Activated naive CD4-positive, alpha-beta T cell treated with anti-CD3 and anti-CD28 coated beads for 36 hours (primary cell): Measurements from ENCODE around the gene CABP4. TPM values are rescaled to one million over a fixed set of nuclear protein-coding genes. Genes with fewer than 3 reads are reported as not detected.
A peak's percentile ranks its signal among the peaks of the same experiment; 100 is the strongest.

Experiments used
- CTCF ChIA-PET: fragments of 350-600 bp; sonication (Branson Sonifier 250); formaldehyde crosslinking; loops from one replicate; lab custom pipeline; 2021; ENCODE audit warnings: antibody characterized with exemption; lab: Charles Lee
- DNase-seq: peaks from one replicate; pipeline ENCODE4 v3.0.0-alpha.2; 2020
- H3K27ac Mint-ChIP-seq: one replicate; pipeline ENCODE4 v1.8.0; 2021; ENCODE audit warnings: mild to moderate bottlenecking, mixed read lengths
- H3K27me3 Mint-ChIP-seq: one replicate; pipeline ENCODE4 v1.8.0; 2021; ENCODE audit warnings: low read depth, mixed read lengths
- H3K36me3 Mint-ChIP-seq: one replicate; pipeline ENCODE4 v1.8.0; 2021; ENCODE audit warnings: low read depth, mixed read lengths
- H3K4me1 Mint-ChIP-seq: one replicate; pipeline ENCODE4 v1.8.0; 2021; ENCODE audit warnings: low read depth, mixed read lengths
- H3K4me3 Mint-ChIP-seq: one replicate; pipeline ENCODE4 v1.8.0; 2021; ENCODE audit warnings: mild to moderate bottlenecking, moderate library complexity, mixed read lengths
- H3K9me3 Mint-ChIP-seq: one replicate; pipeline ENCODE4 v1.8.0; 2021; ENCODE audit warnings: mixed read lengths
- intact Hi-C: fragments of 100-400 bp; cut with micrococcal nuclease; formaldehyde crosslinking; loops from one replicate; pipeline ENCODE4 v1.15.1; 2023
- total RNA-seq, 2 experiments: library from RNA; stranded (reverse); gene quantifications; one replicate each; pipeline ENCODE4 v1.2.3, GENCODE V29; 2021

Gene CABP4
- total RNA-seq, 2 experiments from 2014 or later: 1.4 to 2.3 TPM

- DNase-seq: peak; percentile 84
- H3K36me3 Mint-ChIP-seq: peaks cover 42% of the 10 kb centered on the region
- H3K27me3 Mint-ChIP-seq: no peaks in the 10 kb centered on the region
- H3K9me3 Mint-ChIP-seq: no peaks in the 10 kb centered on the region
- CTCF ChIA-PET: interaction anchor here (0.6 to 3.8 kb wide), 10 partner anchors 10 to 117 kb away, joined by 3 to 20 read pairs (median 5); partner anchors contain the start of genes CDK2AP2, GPR152 and PPP1CA
- H3K4me1 Mint-ChIP-seq: peaks cover 56% of the 10 kb centered on the region
- peak overlapping the region; percentile 99 for H3K27ac Mint-ChIP-seq
- peak overlapping the region; percentile 90 for H3K4me3 Mint-ChIP-seq
- intact Hi-C loops: loop anchor here (1.0 to 2.0 kb wide), 3 partner anchors 8 to 30 kb away; partner anchors contain the start of gene TMEM134
These were observed 16.8 kb upstream of the CABP4 start for GRCh38 chr11:67438158-67438902.

- DNase-seq: peak; percentile 77
- H3K9me3 Mint-ChIP-seq: no peaks in the 10 kb centered on the region
- H3K36me3 Mint-ChIP-seq: peaks cover 36% of the 10 kb centered on the region
- H3K4me1 Mint-ChIP-seq: peaks cover 56% of the 10 kb centered on the region
- H3K4me3 Mint-ChIP-seq: peak overlapping the region; percentile 90
- intact Hi-C loops: loop anchor here (1.0 to 2.0 kb wide), 4 partner anchors 19 to 67 kb away; partner anchors contain the start of gene TMEM134
- H3K27ac Mint-ChIP-seq: peak overlapping the region; percentile 95
- CTCF ChIA-PET: interaction anchor here (0.6 to 3.8 kb wide), 9 partner anchors 11 to 94 kb away, joined by 3 to 20 read pairs (median 5); partner anchors contain the start of genes CDK2AP2 and PPP1CA
- H3K27me3 Mint-ChIP-seq: no peaks in the 10 kb centered on the region
These were observed 15.6 kb upstream of the CABP4 start for GRCh38 chr11:67439321-67440228.

GRCh38 chr11:67440229-67441097 is 14.7 kb upstream of the CABP4 start:
- CTCF ChIA-PET: interaction anchor here (1.7 to 3.0 kb wide), 2 partner anchors 28 to 32 kb away, joined by 5 to 18 read pairs; no protein-coding TSS in a partner anchor
- Mint-ChIP-seq H3K9me3 (no peaks in the 10 kb centered on the region), H3K27me3 (no peaks in the 10 kb centered on the region), H3K36me3 (peaks cover 33% of the 10 kb centered on the region), H3K4me3 (peak overlapping the region; percentile 90), H3K4me1 (peaks cover 60% of the 10 kb centered on the region), H3K27ac (peak overlapping the region; percentile 95)
- DNase-seq: peak; percentile 60
- intact Hi-C loops: no loop called here

DNA sequence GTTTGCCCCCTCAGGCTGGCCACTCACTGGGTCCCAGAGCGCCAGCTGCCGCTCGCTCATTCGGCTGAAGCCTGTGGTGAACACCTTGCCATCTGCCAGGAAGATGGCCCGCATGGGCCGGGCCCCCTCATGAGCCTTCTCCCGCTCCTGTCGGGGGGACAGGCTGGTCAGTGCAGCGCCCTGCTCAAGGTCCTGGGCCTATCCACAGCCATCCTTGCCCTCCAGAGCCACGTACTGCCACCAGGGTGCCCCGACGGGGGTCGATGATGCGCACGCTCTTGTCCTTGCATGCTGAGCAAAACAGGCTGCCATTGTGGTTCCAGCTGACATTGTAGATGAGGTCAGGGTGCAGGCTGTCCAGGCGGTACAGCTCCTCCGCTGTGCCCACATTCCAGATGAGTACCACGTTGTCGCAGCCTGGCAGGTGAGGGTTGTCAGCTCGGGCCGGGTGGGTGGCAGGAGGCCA is 14.0 kb upstream of the CABP4 start:
- Mint-ChIP-seq H3K4me1 (peaks cover 63% of the 10 kb centered on the region), H3K27ac (peak overlapping the region; percentile 53), H3K36me3 (peaks cover 30% of the 10 kb centered on the region), H3K4me3 (no peak overlapping the region), H3K9me3 (no peaks in the 10 kb centered on the region), H3K27me3 (no peaks in the 10 kb centered on the region)
- DNase-seq: peak; percentile 18
- intact Hi-C loops: no loop called here
- CTCF ChIA-PET: no interaction called here

GRCh38 chr11:67441731-67442351 is 13.3 kb upstream of the CABP4 start:
- peak overlapping the region; percentile 62 for H3K27ac Mint-ChIP-seq
- intact Hi-C loops: no loop called here
- CTCF ChIA-PET: no interaction called here

DNA sequence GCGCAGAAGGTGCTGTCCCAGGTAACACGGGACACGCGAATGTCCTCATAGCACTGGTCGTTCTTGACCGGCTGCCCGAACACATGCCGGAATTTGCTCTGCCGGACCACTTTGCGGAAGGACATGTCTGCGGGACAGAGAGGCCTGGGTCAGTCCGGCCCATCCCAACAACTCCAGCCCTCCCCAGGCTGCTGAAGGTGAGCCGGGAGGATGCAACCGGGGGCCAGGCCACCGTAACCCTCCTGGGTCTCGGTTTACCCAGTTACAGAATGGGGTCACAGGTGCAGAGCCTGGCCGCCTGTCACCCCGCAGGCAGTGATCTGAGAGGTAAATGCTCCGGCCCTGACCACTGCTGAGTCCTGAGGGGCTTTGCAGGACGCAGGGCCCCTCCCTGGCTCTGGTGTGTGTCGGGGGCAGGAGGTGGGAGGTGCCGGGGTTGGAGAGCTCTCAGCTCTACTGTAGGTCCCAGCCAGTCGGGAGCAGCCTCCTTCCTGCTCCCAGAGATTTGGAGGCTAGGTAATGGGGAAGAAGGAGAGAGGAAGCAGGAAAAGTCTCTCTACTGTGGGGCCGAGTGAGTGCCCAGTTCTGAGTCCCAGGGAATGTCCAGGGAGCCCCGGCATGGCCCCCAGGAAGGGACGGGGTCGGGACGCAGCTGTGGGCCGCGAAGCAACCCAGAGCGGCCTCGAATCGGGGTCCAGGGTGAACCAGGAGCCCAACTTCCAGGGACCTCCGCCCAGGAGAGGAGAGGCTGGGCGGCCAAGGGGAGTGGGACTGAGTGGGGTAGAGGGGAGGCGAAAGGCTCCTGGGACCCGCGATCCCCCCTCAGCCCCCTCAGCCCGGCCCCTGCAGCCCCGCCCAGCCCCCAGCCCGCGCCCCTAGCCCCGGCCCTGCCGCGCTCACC is 12.4 kb upstream of the CABP4 start:
- DNase-seq: no peak
- Mint-ChIP-seq H3K36me3 (peaks cover 19% of the 10 kb centered on the region), H3K27ac (peak overlapping the region; percentile 62), H3K9me3 (no peaks in the 10 kb centered on the region), H3K4me3 (peak overlapping the region; percentile 60), H3K27me3 (no peaks in the 10 kb centered on the region), H3K4me1 (peaks cover 74% of the 10 kb centered on the region)
- CTCF ChIA-PET: no interaction called here
- intact Hi-C loops: no loop called here

More at GRCh38 chr11:67441731-67442351, 13.3 kb upstream of the CABP4 start:
- Mint-ChIP-seq H3K9me3 (no peaks in the 10 kb centered on the region), H3K4me3 (peak overlapping the region; percentile 60), H3K27me3 (no peaks in the 10 kb centered on the region), H3K4me1 (peaks cover 65% of the 10 kb centered on the region), H3K36me3 (peaks cover 26% of the 10 kb centered on the region)
- peak; percentile 15 for DNase-seq

DNA sequence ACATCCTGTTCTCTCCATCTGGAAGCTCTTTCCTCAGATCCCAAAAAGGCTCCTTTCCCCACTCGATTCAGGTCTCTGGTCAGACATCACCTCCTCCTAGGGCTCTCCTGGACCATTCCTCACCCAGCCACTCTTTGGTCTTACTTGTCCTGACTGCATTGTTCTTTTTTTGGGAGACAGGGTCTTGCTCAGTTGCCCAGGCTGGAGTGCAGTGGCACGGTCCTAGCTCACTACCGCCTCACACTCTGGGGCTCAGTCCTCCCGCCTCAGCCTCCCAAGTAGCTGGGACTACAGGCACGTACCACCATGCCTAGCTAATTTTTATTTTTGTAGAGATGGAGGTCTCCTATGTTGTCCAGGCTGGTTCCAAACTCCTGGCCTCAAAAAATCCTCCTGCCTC is 9.6 kb upstream of the CABP4 start:
- no peaks in the 10 kb centered on the region for H3K36me3 Mint-ChIP-seq
- H3K9me3 Mint-ChIP-seq: no peaks in the 10 kb centered on the region
- peaks cover 74% of the 10 kb centered on the region for H3K4me1 Mint-ChIP-seq
- intact Hi-C loops: no loop called here
- no peaks in the 10 kb centered on the region for H3K27me3 Mint-ChIP-seq
- CTCF ChIA-PET: no interaction called here
- H3K27ac Mint-ChIP-seq: peak overlapping the region; percentile 84
- no peak for DNase-seq
- H3K4me3 Mint-ChIP-seq: no peak overlapping the region

- peaks cover 63% of the 10 kb centered on the region for H3K4me1 Mint-ChIP-seq
These were observed 6.9 kb upstream of the CABP4 start for GRCh38 chr11:67448220-67448609.

DNA sequence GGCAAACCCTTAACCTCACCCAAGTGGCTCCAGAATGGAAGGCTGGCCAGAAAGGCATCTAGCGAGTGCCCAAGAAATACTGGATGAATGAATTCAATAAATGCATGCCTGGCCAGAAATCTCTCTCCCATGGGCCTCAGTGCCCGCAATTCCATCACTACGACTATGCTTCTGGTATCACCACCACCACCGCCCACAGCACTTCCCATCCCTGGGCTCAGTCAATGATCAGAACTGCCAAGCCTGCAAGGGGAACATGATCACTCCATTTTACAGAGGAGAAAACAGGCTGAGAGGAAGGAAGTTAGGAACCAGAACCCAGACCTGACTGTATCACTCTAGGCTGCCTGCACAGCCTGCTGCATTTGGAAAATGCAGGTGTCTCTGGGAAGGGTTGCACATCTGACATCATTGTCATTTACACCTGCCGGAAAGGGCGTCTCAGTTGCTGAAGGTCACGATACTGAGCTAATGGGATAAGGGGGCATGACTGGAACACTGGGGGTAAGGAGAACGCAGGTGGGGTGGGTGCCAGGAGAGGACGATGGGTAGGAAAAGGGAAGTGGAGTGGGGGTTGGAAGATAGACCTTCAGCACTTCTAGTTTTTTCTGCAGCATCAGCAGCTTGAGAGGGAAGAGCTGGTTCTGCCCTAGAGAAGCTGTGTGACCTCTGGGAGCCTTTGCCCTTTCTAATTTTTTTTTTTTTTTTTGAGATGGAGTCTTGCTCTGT is 5.9 kb upstream of the CABP4 start:
- intact Hi-C loops: no loop called here
- Mint-ChIP-seq H3K27ac (no peak overlapping the region), H3K36me3 (no peaks in the 10 kb centered on the region), H3K4me1 (peaks cover 56% of the 10 kb centered on the region), H3K4me3 (no peak overlapping the region), H3K27me3 (no peaks in the 10 kb centered on the region), H3K9me3 (no peaks in the 10 kb centered on the region)
- CTCF ChIA-PET: interaction anchor here (1.2 to 1.5 kb wide), 2 partner anchors 10 to 36 kb away, joined by 3 to 6 read pairs; no protein-coding TSS in a partner anchor
- DNase-seq: no peak

More at GRCh38 chr11:67448220-67448609, 6.9 kb upstream of the CABP4 start:
- Mint-ChIP-seq H3K9me3 (no peaks in the 10 kb centered on the region), H3K27me3 (no peaks in the 10 kb centered on the region), H3K4me3 (no peak overlapping the region), H3K27ac (no peak overlapping the region), H3K36me3 (no peaks in the 10 kb centered on the region)
- DNase-seq: no peak
- CTCF ChIA-PET: no interaction called here
- intact Hi-C loops: no loop called here
